Loucy (cell line): ENCODE data around the gene CH25H.

Source experiments
- H2AFZ ChIP-seq: fragments of 200-600 bp; sonication (generic); 2 replicates; pipeline ENCODE4 v1.6.0; 2016; ENCODE audit warnings: antibody characterized with exemption, mild to moderate bottlenecking, low read length, moderate library complexity
- H3F3A ChIP-seq: fragments of 200-600 bp; 2 replicates; pipeline ENCODE4 v1.6.0; 2016; ENCODE audit warnings: antibody characterized with exemption, low read depth, mild to moderate bottlenecking
- H3K27me3 ChIP-seq: fragments of 200-600 bp; sonication (generic); 2 replicates; pipeline ENCODE4 v1.6.1; 2014; ENCODE audit warnings: low read length, mild to moderate bottlenecking; ENCODE audit not compliant: insufficient read depth, poor library complexity, severe bottlenecking
- H3K36me3 ChIP-seq: fragments of 200-600 bp; sonication (generic); 2 replicates; pipeline ENCODE4 v1.6.1; 2016; ENCODE audit warnings: low read length; ENCODE audit not compliant: insufficient read depth
- H3K4me1 ChIP-seq: fragments of 200-600 bp; sonication (generic); 2 replicates; pipeline ENCODE4 v1.5.1; 2014; ENCODE audit warnings: low read length, mild to moderate bottlenecking; ENCODE audit not compliant: insufficient read depth, poor library complexity, severe bottlenecking
- H3K4me2 ChIP-seq: fragments of 200-600 bp; sonication (generic); 2 replicates; pipeline ENCODE4 v1.6.0; 2014; ENCODE audit warnings: antibody characterized with exemption, low read length, low read depth, mild to moderate bottlenecking; ENCODE audit not compliant: poor library complexity, severe bottlenecking
- H3K4me3 ChIP-seq: fragments of 200-600 bp; sonication (generic); 2 replicates; pipeline ENCODE4 v1.5.1; 2014; ENCODE audit warnings: low read length, mild to moderate bottlenecking, mixed read lengths; ENCODE audit not compliant: poor library complexity, severe bottlenecking
- H3K79me2 ChIP-seq: fragments of 200-600 bp; sonication (generic); 2 replicates; pipeline ENCODE4 v1.6.1; 2014; ENCODE audit warnings: low read length; ENCODE audit not compliant: insufficient read depth
- H3K9ac ChIP-seq: fragments of 200-600 bp; sonication (generic); 2 replicates; pipeline ENCODE4 v1.6.0; 2014; ENCODE audit warnings: mild to moderate bottlenecking, low read depth, low read length, moderate library complexity; ENCODE audit not compliant: poor library complexity, severe bottlenecking
- H3K9me2 ChIP-seq: fragments of 200-600 bp; sonication (generic); replicated peaks from 2 replicates; pipeline ENCODE4 v1.6.1; 2016; ENCODE audit warnings: low read depth, low read length, mixed read lengths
- H3K9me3 ChIP-seq: fragments of 200-600 bp; sonication (generic); 2 replicates; pipeline ENCODE4 v1.6.1; 2014; ENCODE audit warnings: mild to moderate bottlenecking, antibody characterized with exemption, low read length, low read depth; ENCODE audit not compliant: insufficient read depth
- H4K20me1 ChIP-seq: fragments of 200-600 bp; sonication (generic); 2 replicates; pipeline ENCODE4 v1.6.0; 2014; ENCODE audit warnings: antibody characterized with exemption, low read length, mild to moderate bottlenecking; ENCODE audit not compliant: insufficient read depth, poor library complexity, severe bottlenecking
- CTCF ChIP-seq: fragments of 200-600 bp; sonication (generic); conservative IDR thresholded peaks from 2 replicates; pipeline ENCODE4 v1.5.1; 2014; ENCODE audit warnings: mild to moderate bottlenecking, antibody characterized with exemption, low read length
- EZH2phosphoT487 ChIP-seq: fragments of 200-600 bp; IDR thresholded peaks from 2 replicates; pipeline ENCODE4 v1.6.1; 2018; ENCODE audit warnings: antibody characterized with exemption, mild to moderate bottlenecking, moderate library complexity, borderline replicate concordance

Gene CH25H

GRCh38 chr10:89228962-89229361 is 21.8 kb upstream of the CH25H start:
- Histone ChIP-seq H3K36me3 (peaks cover 5% of the 10 kb centered on the region; the same call in 1 of the 2 replicates), H3K9me2 (no peaks in the 10 kb centered on the region), H2AFZ (no peak overlapping the region), H3K79me2 (no peaks in the 10 kb centered on the region), H3K4me2 (no peak overlapping the region), H3K4me1 (no peaks in the 10 kb centered on the region), H4K20me1 (no peaks in the 10 kb centered on the region), H3K4me3 (no peak overlapping the region), H3K9ac (no peak overlapping the region), H3K27me3 (no peaks in the 10 kb centered on the region), H3F3A (no peaks in the 10 kb centered on the region), H3K9me3 (no peaks in the 10 kb centered on the region; the same call in 1 of the 2 replicates)
- TF ChIP-seq EZH2phosphoT487 (no peak), CTCF (no peak)

- no peaks in the 10 kb centered on the region; the same call in 1 of the 2 replicates for H3K9me3 ChIP-seq
- H4K20me1 ChIP-seq, result no peaks in the 10 kb centered on the region
- no peaks in the 10 kb centered on the region for H3K79me2 ChIP-seq
- no peaks in the 10 kb centered on the region for H3K9me2 ChIP-seq
- TF ChIP-seq EZH2phosphoT487, result no peak
- H3K4me2 ChIP-seq, result no peak overlapping the region
- no peaks in the 10 kb centered on the region for H3K4me1 ChIP-seq
- no peak overlapping the region for H3K4me3 ChIP-seq
- H3F3A ChIP-seq, result no peaks in the 10 kb centered on the region
- H3K36me3 ChIP-seq, result peaks cover 5% of the 10 kb centered on the region; the same call in 1 of the 2 replicates
- no peak overlapping the region for H2AFZ ChIP-seq
- H3K27me3 ChIP-seq, result no peaks in the 10 kb centered on the region
- H3K9ac ChIP-seq, result no peak overlapping the region
Measured at GRCh38 chr10:89228146-89228545, 21.0 kb upstream of the CH25H start.

GRCh38 chr10:89226891-89227290 is 19.8 kb upstream of the CH25H start:
- Histone ChIP-seq H3K36me3 (peaks cover 5% of the 10 kb centered on the region; the same call in 1 of the 2 replicates), H3K79me2 (no peaks in the 10 kb centered on the region), H3K9me2 (no peaks in the 10 kb centered on the region), H3K4me1 (no peaks in the 10 kb centered on the region), H4K20me1 (no peaks in the 10 kb centered on the region), H3K4me3 (no peak overlapping the region), H3F3A (no peaks in the 10 kb centered on the region), H3K9me3 (no peaks in the 10 kb centered on the region; the same call in 1 of the 2 replicates), H3K9ac (no peak overlapping the region), H3K27me3 (no peaks in the 10 kb centered on the region), H3K4me2 (no peak overlapping the region), H2AFZ (no peak overlapping the region)
- TF ChIP-seq CTCF, result no peak
- TF ChIP-seq EZH2phosphoT487, result no peak

- no peak for TF ChIP-seq CTCF
- H3K9me2 ChIP-seq, result no peaks in the 10 kb centered on the region
- peaks cover 8% of the 10 kb centered on the region; the same call in 1 of the 2 replicates for H3K36me3 ChIP-seq
- no peak overlapping the region for H3K4me2 ChIP-seq
- H3K9me3 ChIP-seq, result no peaks in the 10 kb centered on the region; the same call in 1 of the 2 replicates
- H3K4me3 ChIP-seq, result no peak overlapping the region
- H3K27me3 ChIP-seq, result no peaks in the 10 kb centered on the region
- H3K9ac ChIP-seq, result no peak overlapping the region
- no peaks in the 10 kb centered on the region for H3F3A ChIP-seq
- H4K20me1 ChIP-seq, result no peaks in the 10 kb centered on the region
- no peak overlapping the region for H2AFZ ChIP-seq
- no peaks in the 10 kb centered on the region for H3K79me2 ChIP-seq
- H3K4me1 ChIP-seq, result no peaks in the 10 kb centered on the region
Measured at GRCh38 chr10:89224739-89225443, 17.8 kb upstream of the CH25H start.
